OCI-LY7 (cell line): ENCODE results near the gene DLG5. TPM values are rescaled to one million over a fixed set of nuclear protein-coding genes. Genes with fewer than 3 reads are reported as not detected.

Experiments
- BruUV-seq: library from RNA; stranded (reverse); fragments of 400-500 nt; replicated peaks from 2 replicates; lab custom pipeline; 2021; lab: Mats Ljungman, UMichigan
- CTCF ChIA-PET: fragments of 300-600 bp; sonication (Branson Sonifier 250); formaldehyde crosslinking; loops from one replicate; lab custom pipeline; 2022; ENCODE audit warnings: antibody characterized with exemption; ENCODE audit not compliant: unreplicated experiment; lab: Charles Lee
- POLR2A ChIA-PET: fragments of 300-600 bp; sonication (Branson Sonifier 250); formaldehyde crosslinking; loops from one replicate; lab custom pipeline; 2022; ENCODE audit warnings: antibody characterized with exemption; lab: Charles Lee
- DNase-seq: peaks from one replicate; pipeline ENCODE4 v3.0.0-alpha.2; 2015; ENCODE audit warnings: low spot score
- H2AFZ ChIP-seq: fragments of 200-600 bp; sonication (generic), shearing (Covaris generic); 2 replicates; pipeline ENCODE4 v1.6.1; 2014; ENCODE audit warnings: mild to moderate bottlenecking, antibody characterized with exemption, low read length, moderate library complexity
- H3K27ac ChIP-seq: fragments of 200-600 bp; sonication (generic); 2 replicates; pipeline ENCODE4 v1.5.1; 2014; ENCODE audit warnings: mixed run types, low read depth, mild to moderate bottlenecking, moderate library complexity, low read length, inconsistent platforms; ENCODE audit not compliant: poor library complexity, severe bottlenecking
- H3K36me3 ChIP-seq: fragments of 200-600 bp; sonication (generic); 2 replicates; pipeline ENCODE4 v1.6.1; 2014; ENCODE audit warnings: mild to moderate bottlenecking, antibody characterized with exemption, low read length, moderate library complexity, mixed read lengths; ENCODE audit not compliant: insufficient read depth
- H3K4me1 ChIP-seq: fragments of 200-600 bp; sonication (generic); 2 replicates; pipeline ENCODE4 v1.5.1; 2014; ENCODE audit warnings: mild to moderate bottlenecking, low read length; ENCODE audit not compliant: insufficient read depth, poor library complexity, severe bottlenecking
- H3K4me2 ChIP-seq: fragments of 200-600 bp; sonication (generic); 2 replicates; pipeline ENCODE4 v1.6.1; 2014; ENCODE audit warnings: mild to moderate bottlenecking, low read length
- H3K4me3 ChIP-seq: fragments of 200-600 bp; sonication (generic); 2 replicates; pipeline ENCODE4 v1.5.1; 2014; ENCODE audit warnings: mild to moderate bottlenecking, low read depth, low read length; ENCODE audit not compliant: poor library complexity, severe bottlenecking
- H3K79me2 ChIP-seq: fragments of 200-600 bp; sonication (generic); 2 replicates; pipeline ENCODE4 v1.6.1; 2016; ENCODE audit warnings: low read depth, mild to moderate bottlenecking, low read length, moderate library complexity, mixed read lengths; ENCODE audit not compliant: insufficient read depth
- H3K9me2 ChIP-seq: fragments of 200-600 bp; sonication (generic); 2 replicates; pipeline ENCODE4 v1.6.1; 2016; ENCODE audit warnings: mild to moderate bottlenecking, low read length, mixed read lengths; ENCODE audit not compliant: insufficient read depth
- H3K9me3 ChIP-seq: fragments of 200-600 bp; sonication (generic); 2 replicates; pipeline ENCODE4 v1.6.1; 2014; ENCODE audit warnings: mild to moderate bottlenecking, mixed run types, low read length, mixed read lengths
- H4K20me1 ChIP-seq: fragments of 200-600 bp; sonication (generic); 2 replicates; pipeline ENCODE4 v1.6.1; 2014; ENCODE audit warnings: mild to moderate bottlenecking, antibody characterized with exemption, low read length, moderate library complexity, mixed read lengths; ENCODE audit not compliant: insufficient read depth
- EZH2phosphoT487 ChIP-seq: fragments of 200-600 bp; sonication (generic); IDR thresholded peaks from 2 replicates; pipeline ENCODE4 v1.6.1; 2018; ENCODE audit warnings: low read depth, borderline replicate concordance, mild to moderate bottlenecking, mixed run types, antibody characterized with exemption, low read length, moderate library complexity, mixed read lengths
- intact Hi-C: fragments of 100-400 bp; cut with micrococcal nuclease; formaldehyde crosslinking; loops from one replicate; pipeline ENCODE4 v1.10.0; 2022; ENCODE audit not compliant: unreplicated experiment
- total RNA-seq, 2 experiments: library from RNA; depleted of rRNA in 1 of 2; stranded (reverse); fragments of >200 nt in 1 of 2; shearing (Covaris generic) in 1 of 2; gene quantifications; 2 replicates each; pipeline ENCODE4 v1.2.3, GENCODE V29; 2014 to 2022
- TF ChIP-seq, protein P1 (sequence below): fragments of 200-600 bp; sonication (generic); conservative IDR thresholded peaks from 2 replicates; pipeline ENCODE4 v1.5.1; 2014; ENCODE audit warnings: mild to moderate bottlenecking, antibody characterized with exemption, low read length, moderate library complexity, mixed read lengths

Gene DLG5
- total RNA-seq, 2 experiments from 2014 or later = 0.27 TPM; not detected in 1

DNA sequence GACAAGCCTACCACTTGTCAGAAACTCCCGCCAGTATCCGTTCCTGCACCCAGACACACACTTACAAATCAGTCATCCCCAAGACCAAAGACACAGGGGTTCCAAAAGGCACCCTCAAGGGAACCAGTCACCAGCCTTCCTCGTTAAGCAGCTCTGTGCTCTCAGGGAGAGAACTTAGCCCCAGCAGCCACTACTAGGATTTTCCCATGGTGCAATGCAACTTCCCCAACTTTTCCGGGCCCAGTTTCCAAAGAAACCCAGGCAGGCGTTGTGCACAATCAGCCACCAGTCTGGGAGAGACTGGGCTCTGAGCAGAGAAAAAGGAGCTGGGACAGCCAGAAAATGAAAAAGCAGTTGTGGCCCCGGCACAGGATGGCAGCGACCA, 1.2 kb downstream of the DLG5 start:
- Histone ChIP-seq H3K36me3 (no peaks in the 10 kb centered on the region), H3K9me3 (no peaks in the 10 kb centered on the region), H3K4me3 (no peak overlapping the region), H3K79me2 (no peaks in the 10 kb centered on the region), H3K4me1 (no peaks in the 10 kb centered on the region), H2AFZ (no peak overlapping the region), H4K20me1 (no peaks in the 10 kb centered on the region), H3K9me2 (no peaks in the 10 kb centered on the region), H3K27ac (no peak overlapping the region), H3K4me2 (no peak overlapping the region)
- intact Hi-C loops = no loop called here
- TF ChIP-seq, protein P1, sequence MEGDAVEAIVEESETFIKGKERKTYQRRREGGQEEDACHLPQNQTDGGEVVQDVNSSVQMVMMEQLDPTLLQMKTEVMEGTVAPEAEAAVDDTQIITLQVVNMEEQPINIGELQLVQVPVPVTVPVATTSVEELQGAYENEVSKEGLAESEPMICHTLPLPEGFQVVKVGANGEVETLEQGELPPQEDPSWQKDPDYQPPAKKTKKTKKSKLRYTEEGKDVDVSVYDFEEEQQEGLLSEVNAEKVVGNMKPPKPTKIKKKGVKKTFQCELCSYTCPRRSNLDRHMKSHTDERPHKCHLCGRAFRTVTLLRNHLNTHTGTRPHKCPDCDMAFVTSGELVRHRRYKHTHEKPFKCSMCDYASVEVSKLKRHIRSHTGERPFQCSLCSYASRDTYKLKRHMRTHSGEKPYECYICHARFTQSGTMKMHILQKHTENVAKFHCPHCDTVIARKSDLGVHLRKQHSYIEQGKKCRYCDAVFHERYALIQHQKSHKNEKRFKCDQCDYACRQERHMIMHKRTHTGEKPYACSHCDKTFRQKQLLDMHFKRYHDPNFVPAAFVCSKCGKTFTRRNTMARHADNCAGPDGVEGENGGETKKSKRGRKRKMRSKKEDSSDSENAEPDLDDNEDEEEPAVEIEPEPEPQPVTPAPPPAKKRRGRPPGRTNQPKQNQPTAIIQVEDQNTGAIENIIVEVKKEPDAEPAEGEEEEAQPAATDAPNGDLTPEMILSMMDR = no peak
- TF ChIP-seq EZH2phosphoT487 = no peak
- DNase-seq = no peak
- ChIA-PET CTCF (no interaction called here), POLR2A (interaction anchor here (0.6 kb wide), 1 partner anchor 92 kb away, joined by 4 read pairs; no protein-coding TSS in a partner anchor)
- no TSS peak for BruUV-seq

DNA sequence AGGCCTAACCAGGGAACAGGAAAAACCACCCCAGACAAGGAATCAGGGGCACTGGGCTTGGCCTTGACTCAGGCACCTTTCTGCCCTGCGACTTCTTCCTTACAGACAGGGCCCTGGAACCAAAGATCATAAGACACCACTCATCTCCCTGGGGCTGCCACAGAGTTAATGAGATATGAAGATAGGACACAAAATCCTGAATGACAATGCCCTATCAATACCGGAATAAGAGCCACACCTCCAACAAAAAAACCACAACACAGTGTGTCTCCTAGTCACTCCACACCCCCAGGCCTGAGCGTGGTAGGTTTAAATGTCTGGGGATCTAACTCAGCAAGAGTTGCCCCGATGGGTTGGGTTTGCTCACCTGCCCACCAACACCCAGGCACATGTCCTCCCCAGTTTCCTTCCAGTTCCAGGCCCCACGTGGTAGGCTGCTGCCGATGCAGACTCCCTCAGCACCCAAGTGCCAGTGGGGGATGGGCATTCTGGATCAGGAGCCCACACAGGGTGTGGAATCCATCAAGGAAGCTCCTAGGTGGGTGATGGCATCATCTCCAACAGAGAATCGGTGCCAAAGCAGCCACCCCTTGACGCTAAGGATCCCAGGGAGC, 3.9 kb downstream of the DLG5 start:
- Histone ChIP-seq H3K79me2 (no peaks in the 10 kb centered on the region), H3K9me2 (no peaks in the 10 kb centered on the region), H3K4me2 (no peak overlapping the region), H3K4me1 (no peaks in the 10 kb centered on the region), H2AFZ (no peak overlapping the region), H3K36me3 (no peaks in the 10 kb centered on the region), H3K27ac (no peak overlapping the region), H3K9me3 (no peaks in the 10 kb centered on the region), H3K4me3 (no peak overlapping the region), H4K20me1 (no peaks in the 10 kb centered on the region)
- ChIA-PET POLR2A (no interaction called here), CTCF (no interaction called here)
- no peak for DNase-seq
- intact Hi-C loops = no loop called here
- BruUV-seq = no TSS peak
- TF ChIP-seq EZH2phosphoT487 = no peak
- TF ChIP-seq, protein P1 = no peak

DNA sequence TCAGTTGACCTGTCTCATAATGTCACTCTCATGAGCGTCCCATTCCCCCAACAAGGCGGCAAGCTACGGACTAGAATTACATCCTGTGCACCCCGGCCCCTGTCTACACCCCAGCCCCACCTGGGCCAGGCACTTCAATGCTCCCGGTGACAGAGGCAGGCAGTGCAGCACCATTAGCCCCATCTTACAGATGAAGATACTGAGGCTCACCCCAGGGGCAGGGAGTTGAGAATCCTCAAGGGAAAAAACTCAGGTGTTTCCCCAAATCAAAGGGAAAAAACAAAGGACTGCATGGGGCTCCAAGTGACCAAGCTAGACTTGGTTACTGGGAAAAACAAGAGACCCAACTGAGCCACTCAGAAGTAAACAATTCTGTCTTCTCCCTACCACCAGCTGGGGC, 4.5 kb downstream of the DLG5 start:
- CTCF ChIA-PET = no interaction called here
- Histone ChIP-seq H2AFZ (no peak overlapping the region), H3K36me3 (no peaks in the 10 kb centered on the region), H3K79me2 (no peaks in the 10 kb centered on the region), H3K4me2 (no peak overlapping the region), H3K4me3 (no peak overlapping the region), H3K4me1 (no peaks in the 10 kb centered on the region), H3K27ac (no peak overlapping the region), H4K20me1 (no peaks in the 10 kb centered on the region), H3K9me3 (no peaks in the 10 kb centered on the region), H3K9me2 (no peaks in the 10 kb centered on the region)
- BruUV-seq = no TSS peak
- POLR2A ChIA-PET = no interaction called here
- TF ChIP-seq, protein P1 = no peak
- TF ChIP-seq EZH2phosphoT487 = no peak
- intact Hi-C loops = no loop called here
- DNase-seq = no peak
